DMS 273 (cell line): ENCODE measurements around the gene ARHGEF4.

Source experiments
- DNase-seq: peaks from one replicate; lab custom pipeline; 2025; ENCODE audit not compliant: unreplicated experiment; lab: John Stamatoyannopoulos, UW

Gene ARHGEF4

GRCh38 chr2:130850788-130851623 is 14.3 kb downstream of the ARHGEF4 start:
- peak; percentile 65 for DNase-seq

GRCh38 chr2:130851624-130852382 is 15.1 kb downstream of the ARHGEF4 start:
- DNase-seq: peak; percentile 31

- DNase-seq: peak; percentile 96
Observed at GRCh38 chr2:130852521-130853115, 15.9 kb downstream of the ARHGEF4 start.

GRCh38 chr2:130853391-130853790 is 16.7 kb downstream of the ARHGEF4 start:
- no peak for DNase-seq

GRCh38 chr2:130854301-130854700 is 17.6 kb downstream of the ARHGEF4 start:
- DNase-seq: no peak

GRCh38 chr2:130864830-130865800 is 28.4 kb downstream of the ARHGEF4 start:
- DNase-seq: peak; percentile 65

GRCh38 chr2:130869441-130870160 is 32.9 kb downstream of the ARHGEF4 start:
- DNase-seq: no peak

GRCh38 chr2:130870161-130870485 is 33.4 kb downstream of the ARHGEF4 start:
- no peak for DNase-seq

GRCh38 chr2:130870779-130871178 is 34.1 kb downstream of the ARHGEF4 start:
- DNase-seq: no peak

- DNase-seq: no peak
Observed at GRCh38 chr2:130871843-130872740, 35.4 kb downstream of the ARHGEF4 start.

- DNase-seq: no peak
Observed at GRCh38 chr2:130872741-130873125, 36.0 kb downstream of the ARHGEF4 start.

GRCh38 chr2:130873700-130874346 is 37.1 kb downstream of the ARHGEF4 start:
- peak; percentile 86 for DNase-seq

GRCh38 chr2:130874512-130874911 is 37.8 kb downstream of the ARHGEF4 start:
- no peak for DNase-seq

GRCh38 chr2:130875935-130876334 is 39.2 kb downstream of the ARHGEF4 start:
- DNase-seq: no peak

- peak; percentile 42 for DNase-seq
Observed at GRCh38 chr2:130877258-130877657, 40.5 kb downstream of the ARHGEF4 start.

GRCh38 chr2:130878316-130878715 is 41.6 kb downstream of the ARHGEF4 start:
- DNase-seq: no peak

GRCh38 chr2:130878933-130879332 is 42.2 kb downstream of the ARHGEF4 start:
- DNase-seq: no peak

- DNase-seq: no peak
Observed at GRCh38 chr2:130882111-130882690, 45.5 kb downstream of the ARHGEF4 start.
